HepG2 (cell line): ENCODE data around the gene MEF2B. TPM values are rescaled to one million over a fixed set of nuclear protein-coding genes. Genes with fewer than 3 reads are reported as not detected.

ENCODE experiments used
- ELF4 ChIP-seq: sonication (generic); formaldehyde crosslinking; IDR thresholded peaks from 2 replicates; pipeline ENCODE4 v1.5.0; 2020; ENCODE audit warnings: missing genetic modification reagents, mild to moderate bottlenecking, moderate library complexity, borderline replicate concordance
- IKZF4 ChIP-seq: sonication (generic); formaldehyde crosslinking; IDR thresholded peaks from 2 replicates; pipeline ENCODE4 v1.5.1; 2020; ENCODE audit warnings: borderline replicate concordance, mild to moderate bottlenecking, low read depth, missing genetic modification reagents; ENCODE audit errors: not compliant biosample characterization
- IRX3 ChIP-seq: sonication (generic); formaldehyde crosslinking; IDR thresholded peaks from 2 replicates; pipeline ENCODE4 v1.8.1; 2023; ENCODE audit warnings: mild to moderate bottlenecking, low read depth, missing genetic modification reagents, borderline replicate concordance
- KDM6A ChIP-seq: IDR thresholded peaks from 2 replicates; pipeline ENCODE4 v1.6.1; 2016; ENCODE audit warnings: low read depth
- KIAA2018 ChIP-seq: sonication (generic); formaldehyde crosslinking; IDR thresholded peaks from 2 replicates; pipeline ENCODE4 v1.5.0; 2020; ENCODE audit warnings: mild to moderate bottlenecking, missing genetic modification reagents, borderline replicate concordance
- KLF12 ChIP-seq: sonication (generic); formaldehyde crosslinking; IDR thresholded peaks from 2 replicates; pipeline ENCODE4 v1.4.0; 2020; ENCODE audit warnings: missing genetic modification reagents, borderline replicate concordance
- MAF1 ChIP-seq: sonication (generic); formaldehyde crosslinking; IDR thresholded peaks from 2 replicates; pipeline ENCODE4 v1.5.0; 2020; ENCODE audit warnings: missing genetic modification reagents, borderline replicate concordance
- MEF2D ChIP-seq: sonication (generic); formaldehyde crosslinking; IDR thresholded peaks from 2 replicates; pipeline ENCODE4 v1.5.1; 2020; ENCODE audit warnings: mild to moderate bottlenecking, missing genetic modification reagents
- NFKBIZ ChIP-seq: IDR thresholded peaks from 2 replicates; pipeline ENCODE4 v1.6.1; 2018; ENCODE audit warnings: missing genetic modification reagents, missing compliant biosample characterization
- SP4 ChIP-seq: sonication (generic); formaldehyde crosslinking; IDR thresholded peaks from 2 replicates; pipeline ENCODE4 v1.8.1; 2023; ENCODE audit warnings: mild to moderate bottlenecking, missing genetic modification reagents
- SRY ChIP-seq: sonication (generic); formaldehyde crosslinking; IDR thresholded peaks from 2 replicates; pipeline ENCODE4 v1.8.0; 2022; ENCODE audit warnings: mild to moderate bottlenecking, missing genetic modification reagents
- THAP11 ChIP-seq: IDR thresholded peaks from 2 replicates; pipeline ENCODE4 v1.6.1; 2016; ENCODE audit warnings: missing biosample characterization, missing genetic modification reagents
- ZBTB42 ChIP-seq: sonication (generic); formaldehyde crosslinking; IDR thresholded peaks from 2 replicates; pipeline ENCODE4 v1.5.0; 2020; ENCODE audit warnings: mild to moderate bottlenecking, missing genetic modification reagents
- ZBTB49 ChIP-seq: sonication (generic); formaldehyde crosslinking; IDR thresholded peaks from 2 replicates; pipeline ENCODE4 v1.4.0; 2020; ENCODE audit warnings: missing genetic modification reagents, borderline replicate concordance
- ZNF12 ChIP-seq: sonication (generic); formaldehyde crosslinking; IDR thresholded peaks from 2 replicates; pipeline ENCODE4 v1.5.0; 2020; ENCODE audit warnings: missing genetic modification reagents
- ZNF331 ChIP-seq: sonication (generic); formaldehyde crosslinking; IDR thresholded peaks from 2 replicates; pipeline ENCODE4 v1.4.0; 2020; ENCODE audit warnings: missing genetic modification reagents
- ZNF484 ChIP-seq: sonication (generic); formaldehyde crosslinking; IDR thresholded peaks from 2 replicates; pipeline ENCODE4 v1.5.1; 2020; ENCODE audit warnings: mild to moderate bottlenecking, low read depth, missing genetic modification reagents, borderline replicate concordance
- ZNF614 ChIP-seq: IDR thresholded peaks from 2 replicates; pipeline ENCODE4 v1.6.1; 2018; ENCODE audit warnings: missing biosample characterization, missing genetic modification reagents, inconsistent platforms, borderline replicate concordance
- ZNF660 ChIP-seq: sonication (generic); formaldehyde crosslinking; IDR thresholded peaks from 2 replicates; pipeline ENCODE4 v1.5.1; 2020; ENCODE audit warnings: mild to moderate bottlenecking, low read depth, missing genetic modification reagents, borderline replicate concordance
- polyA plus RNA-seq, 8 experiments: library from polyadenylated mRNA; depleted of rRNA in 3 of 8; stranded (reverse) in 7 of 8; unstranded in 1 of 8; fragments of >200 nt; fragmentation: Illumina TruSeq in 4 of 8; extraction: Trizol in 4 of 8; gene quantifications; 2 replicates each; pipeline versions ENCODE4 v1.2.1 to v1.2.3, GENCODE V29; 2011 to 2016; ENCODE audit warnings: low read depth in 4 of 8, missing spikeins in 1 of 8, mixed read lengths in 1 of 8; ENCODE audit not compliant: insufficient read depth in 1 of 8
- total RNA-seq, 5 experiments: library from RNA; depleted of rRNA; stranded (reverse); fragments of >200 nt; fragmentation: Illumina TruSeq; extraction: Trizol; gene quantifications; 2 replicates each; pipeline ENCODE4 v1.2.3, GENCODE V29; 2016; ENCODE audit warnings: low read depth in 1 of 5

The MEF2B gene
- total and polyA plus RNA-seq, 2 of the 13 experiments (the other 11 are each of a cell fraction or from before 2014, with no cell fraction given), result 1.2 to 1.7 TPM

- TF ChIP-seq ZBTB49 (no peak), KIAA2018 (CRISPR knock-in tag) (no peak), SP4 (0 out of 2 replicates have a peak, but pooled peaks have one; percentile 27), IRX3 (CRISPR knock-in tag) (no peak), MEF2D (CRISPR knock-in tag) (no peak), THAP11 (CRISPR knock-in tag) (peak; percentile 37; the same call in 1 of the 2 replicates), ELF4 (CRISPR knock-in tag) (0 out of 2 replicates have a peak, but pooled peaks have one; percentile 42), ZNF484 (CRISPR knock-in tag) (no peak), ZNF331 (no peak), SRY (CRISPR knock-in tag) (no peak), NFKBIZ (CRISPR knock-in tag) (no peak), IKZF4 (CRISPR knock-in tag) (no peak), MAF1 (CRISPR knock-in tag) (no peak), ZNF614 (CRISPR knock-in tag) (no peak), ZNF660 (no peak), ZNF12 (CRISPR knock-in tag) (no peak), ZBTB42 (CRISPR knock-in tag) (no peak), KLF12 (CRISPR knock-in tag) (no peak; the same call in 1 of the 2 replicates), KDM6A (CRISPR knock-in tag) (no peak)
Measured at GRCh38 chr19:19203012-19203856, 33.2 kb upstream of the MEF2B start, which contains the start of gene NR2C2AP (continued).
